ENCODE results near the gene VAMP4. TPM values are rescaled to one million over a fixed set of nuclear protein-coding genes. Genes with fewer than 3 reads are reported as not detected.

Gene VAMP4
- total RNA-seq, 6 experiments from 2014 or later = 3.9 to 7.9 (median 6.0) TPM

DNA sequence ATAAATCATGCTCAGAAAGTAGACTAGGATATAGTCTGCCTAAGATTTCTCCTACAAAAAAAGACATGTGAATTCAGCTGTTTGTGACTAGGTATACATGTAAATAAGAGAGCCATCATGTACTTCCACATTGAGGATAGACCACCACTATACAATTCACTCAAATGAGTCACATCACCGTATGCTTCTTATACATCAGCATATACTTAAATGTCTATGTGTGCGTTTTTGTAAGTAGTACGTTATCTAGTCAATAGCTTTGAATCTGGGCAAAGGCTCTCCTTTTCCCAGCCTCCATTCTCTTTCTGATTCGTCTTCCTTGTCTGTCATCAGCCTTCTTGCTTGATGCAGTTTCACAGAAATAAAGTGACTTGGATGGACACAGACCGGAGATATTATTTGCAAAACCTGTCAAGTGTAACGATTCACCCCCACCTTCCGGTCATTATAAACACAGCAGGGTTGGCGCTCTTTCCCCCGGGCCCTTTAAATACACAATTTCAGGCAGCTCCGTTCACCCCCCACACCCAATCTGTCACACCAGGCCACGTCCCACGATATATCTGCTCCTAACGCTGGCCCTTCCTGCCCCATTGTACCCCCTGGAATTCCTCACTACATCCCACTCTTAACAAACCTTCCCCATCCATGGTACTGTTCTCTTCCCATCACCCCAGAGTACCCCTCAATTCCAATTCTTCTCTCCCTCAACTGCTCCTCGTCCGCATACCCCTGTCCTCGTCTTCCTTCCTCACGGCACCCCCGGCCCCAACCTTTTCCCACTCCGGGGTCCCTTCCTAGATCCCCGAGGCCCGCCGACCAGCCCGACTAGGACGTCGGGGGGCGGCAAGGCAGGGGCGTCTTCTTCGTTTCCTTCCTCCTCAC is 636 bp downstream of the VAMP4 start:
- ATAC-seq = peak; percentile 64 to 73 (median 68)
- under 1% methylated on average over 28 of the region's 28 CpGs for WGBS (ENCODE audit: insufficient coverage, low coverage, low lambda C conversion rate, missing lambda C conversion rate)
- peaks cover 0 to 14% (median 3%) of the 10 kb centered on the region in 4 donors for H3K36me3 ChIP-seq
- H3K4me3 ChIP-seq = peak overlapping the region; percentile 82 to 87 (median 83)
- no peak for TF ChIP-seq POLR2A (IDR thresholded peaks at IDR 0.05)
- TF ChIP-seq, protein P1, sequence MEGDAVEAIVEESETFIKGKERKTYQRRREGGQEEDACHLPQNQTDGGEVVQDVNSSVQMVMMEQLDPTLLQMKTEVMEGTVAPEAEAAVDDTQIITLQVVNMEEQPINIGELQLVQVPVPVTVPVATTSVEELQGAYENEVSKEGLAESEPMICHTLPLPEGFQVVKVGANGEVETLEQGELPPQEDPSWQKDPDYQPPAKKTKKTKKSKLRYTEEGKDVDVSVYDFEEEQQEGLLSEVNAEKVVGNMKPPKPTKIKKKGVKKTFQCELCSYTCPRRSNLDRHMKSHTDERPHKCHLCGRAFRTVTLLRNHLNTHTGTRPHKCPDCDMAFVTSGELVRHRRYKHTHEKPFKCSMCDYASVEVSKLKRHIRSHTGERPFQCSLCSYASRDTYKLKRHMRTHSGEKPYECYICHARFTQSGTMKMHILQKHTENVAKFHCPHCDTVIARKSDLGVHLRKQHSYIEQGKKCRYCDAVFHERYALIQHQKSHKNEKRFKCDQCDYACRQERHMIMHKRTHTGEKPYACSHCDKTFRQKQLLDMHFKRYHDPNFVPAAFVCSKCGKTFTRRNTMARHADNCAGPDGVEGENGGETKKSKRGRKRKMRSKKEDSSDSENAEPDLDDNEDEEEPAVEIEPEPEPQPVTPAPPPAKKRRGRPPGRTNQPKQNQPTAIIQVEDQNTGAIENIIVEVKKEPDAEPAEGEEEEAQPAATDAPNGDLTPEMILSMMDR (IDR thresholded peaks at IDR 0.05) = peak; percentile 21 to 32 (median 24)
- H3K27ac ChIP-seq = peak overlapping the region; percentile 90 to 95 (median 91)
- H3K9me3 ChIP-seq = no peaks in the 10 kb centered on the region
- DNase-seq = peak in 2 of 3 donors; percentile 44 to 59
- H3K4me1 ChIP-seq = peaks cover 0 to 8% (median 4%) of the 10 kb centered on the region in 4 donors
- intact Hi-C loops (cut with DNase I) = no loop called here
- no peaks in the 10 kb centered on the region for H3K27me3 ChIP-seq

GRCh38 chr1:171740356-171740863 is 1.5 kb downstream of the VAMP4 start:
- WGBS (ENCODE audit: insufficient coverage, low coverage, low lambda C conversion rate, missing lambda C conversion rate) = 64% methylated on average over 2 of the region's 2 CpGs
- ATAC-seq = no peak
- H3K4me3 ChIP-seq = no peak overlapping the region
- peaks cover 0 to 17% (median 3%) of the 10 kb centered on the region in 4 donors for H3K36me3 ChIP-seq
- no peak overlapping the region for H3K27ac ChIP-seq
- intact Hi-C loops (cut with DNase I) = no loop called here
- H3K27me3 ChIP-seq = no peaks in the 10 kb centered on the region
- DNase-seq = no peak
- no peaks in the 10 kb centered on the region for H3K9me3 ChIP-seq
- H3K4me1 ChIP-seq = peaks cover 0 to 8% (median 4%) of the 10 kb centered on the region in 4 donors
- TF ChIP-seq POLR2A (IDR thresholded peaks at IDR 0.05) = no peak
- TF ChIP-seq, protein P1 (IDR thresholded peaks at IDR 0.05) = no peak

DNA sequence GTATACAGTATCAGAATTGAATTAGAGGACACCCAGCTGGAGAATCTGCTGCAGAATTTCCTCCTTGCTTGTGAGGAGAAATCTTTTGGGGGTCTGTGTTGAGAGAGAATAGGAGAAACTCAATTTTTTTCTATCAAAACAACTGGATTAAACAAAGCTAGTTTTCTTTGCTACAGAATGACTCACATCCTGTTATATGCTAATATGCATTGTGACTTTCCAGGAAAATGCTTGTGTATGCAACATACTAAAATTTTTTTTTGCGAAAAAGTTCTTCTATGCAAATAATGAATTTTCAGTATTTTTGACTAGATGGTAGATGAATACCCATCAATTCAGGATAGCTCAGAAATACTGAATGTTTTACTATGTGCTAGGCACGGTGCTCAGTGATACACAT is 2.2 kb downstream of the VAMP4 start:
- H3K4me3 ChIP-seq = no peak overlapping the region
- TF ChIP-seq, protein P1 (IDR thresholded peaks at IDR 0.05) = no peak
- no peak for TF ChIP-seq POLR2A (IDR thresholded peaks at IDR 0.05)
- H3K36me3 ChIP-seq = peaks cover 0 to 21% (median 5%) of the 10 kb centered on the region in 4 donors
- DNase-seq (no peak), ATAC-seq (no peak)
- H3K27me3 ChIP-seq = no peaks in the 10 kb centered on the region
- intact Hi-C loops (cut with DNase I) = no loop called here
- H3K9me3 ChIP-seq = no peaks in the 10 kb centered on the region
- H3K27ac ChIP-seq = peak overlapping the region in 1 of 3 donors; percentile 14
- WGBS (ENCODE audit: insufficient coverage, low coverage, low lambda C conversion rate, missing lambda C conversion rate) = 68% methylated on average over 2 of the region's 2 CpGs
- H3K4me1 ChIP-seq = peaks cover 0 to 8% (median 4%) of the 10 kb centered on the region in 4 donors

DNA sequence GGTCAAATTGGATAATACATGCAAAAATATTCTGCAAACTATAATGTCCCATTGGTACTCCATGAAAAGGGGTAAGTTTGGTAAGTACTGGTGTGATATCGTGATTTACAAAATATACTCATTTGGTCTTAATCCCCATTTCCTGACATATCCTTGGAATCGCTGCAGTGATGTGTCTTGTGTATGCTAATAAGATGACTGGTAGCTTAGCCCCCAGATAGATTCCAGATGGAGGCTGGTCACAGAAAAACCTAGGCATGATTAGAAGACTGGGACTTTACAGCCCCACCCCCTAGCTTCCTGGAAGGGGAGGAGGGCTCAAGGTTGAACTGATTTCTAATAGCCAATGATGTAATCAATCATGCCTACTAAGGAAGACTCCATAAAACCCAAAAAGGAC is 3.0 kb downstream of the VAMP4 start:
- Histone ChIP-seq H3K4me1 (peaks cover 0 to 8% (median 4%) of the 10 kb centered on the region in 4 donors), H3K36me3 (peaks cover 0 to 21% (median 5%) of the 10 kb centered on the region in 4 donors), H3K27me3 (no peaks in the 10 kb centered on the region), H3K4me3 (no peak overlapping the region), H3K9me3 (no peaks in the 10 kb centered on the region), H3K27ac (peak overlapping the region in 1 of 3 donors; percentile 14)
- 71% methylated on average over 1 of the region's 2 CpGs for WGBS (ENCODE audit: insufficient coverage, low coverage, low lambda C conversion rate, missing lambda C conversion rate)
- ATAC-seq (no peak), DNase-seq (no peak)
- intact Hi-C loops (cut with DNase I) = no loop called here
- no peak for TF ChIP-seq POLR2A (IDR thresholded peaks at IDR 0.05)
- TF ChIP-seq, protein P1 (IDR thresholded peaks at IDR 0.05) = no peak
